Fibroblast of the aortic adventitia (primary cell): ENCODE results near the gene CACUL1. TPM values are rescaled to one million over a fixed set of nuclear protein-coding genes. Genes with fewer than 3 reads are reported as not detected.
"Not testable (repeated sequence)": the region's sequence is repeated elsewhere in the genome, so short reads cannot be mapped to it uniquely, and the experiment has no call there.

Experiments
- DNase-seq: peaks from one replicate; pipeline ENCODE4 v3.0.0-alpha.2; 2010; ENCODE audit warnings: low read depth
- H3K4me3 ChIP-seq: 2 replicates; pipeline ENCODE4 v1.5.1; 2011; ENCODE audit warnings: low read depth, mild to moderate bottlenecking, control low read depth, low read length, moderate library complexity
- CTCF ChIP-seq: IDR thresholded peaks from 2 replicates; pipeline ENCODE4 v1.5.1; 2011; ENCODE audit warnings: mild to moderate bottlenecking, low read length, control low read depth, inconsistent platforms; ENCODE audit not compliant: insufficient read depth
- total RNA-seq: library from RNA; depleted of rRNA; stranded (reverse); fragments of >200 nt; gene quantifications from 2 replicates; pipeline ENCODE4 v1.2.3, GENCODE V29; 2012; ENCODE audit warnings: low replicate concordance

Gene CACUL1
- total RNA-seq, 1 donor: 29.6 TPM

- no peak for TF ChIP-seq CTCF
- no peak for DNase-seq
- no peak overlapping the region for H3K4me3 ChIP-seq
These were observed 88.4 kb downstream of the CACUL1 start for GRCh38 chr10:118666350-118666749.

GRCh38 chr10:118664321-118664720 lies 90.4 kb downstream of the CACUL1 start:
- H3K4me3 ChIP-seq: no peak overlapping the region
- DNase-seq: no peak
- no peak for TF ChIP-seq CTCF

- TF ChIP-seq CTCF: no peak
- no peak for DNase-seq
- no peak overlapping the region for H3K4me3 ChIP-seq
These were observed 91.6 kb downstream of the CACUL1 start for GRCh38 chr10:118663176-118663575.

GRCh38 chr10:118662228-118663035 lies 92.3 kb downstream of the CACUL1 start:
- no peak overlapping the region for H3K4me3 ChIP-seq
- DNase-seq: no peak
- TF ChIP-seq CTCF: no peak

GRCh38 chr10:118658762-118659161 lies 96.0 kb downstream of the CACUL1 start:
- TF ChIP-seq CTCF: no peak
- no peak for DNase-seq
- H3K4me3 ChIP-seq: no peak overlapping the region

GRCh38 chr10:118658168-118658567 lies 96.6 kb downstream of the CACUL1 start:
- DNase-seq, H3K4me3 ChIP-seq: not testable (repeated sequence)

- not testable (repeated sequence) for H3K4me3 ChIP-seq, DNase-seq
These were observed 109.5 kb downstream of the CACUL1 start for GRCh38 chr10:118645294-118645693.

GRCh38 chr10:118642228-118642627 lies 112.5 kb downstream of the CACUL1 start:
- no peak overlapping the region for H3K4me3 ChIP-seq
- DNase-seq: no peak
- TF ChIP-seq CTCF: no peak
